ENCODE data around the gene DNER. TPM values are rescaled to one million over a fixed set of nuclear protein-coding genes. Genes with fewer than 3 reads are reported as not detected.
"Not testable (repeated sequence)": the region's sequence is repeated elsewhere in the genome, so short reads cannot be mapped to it uniquely, and the experiment has no call there.

The DNER gene
- total and polyA plus RNA-seq, 2 experiments from 2014 or later: 0.39 to 0.65 TPM

DNA sequence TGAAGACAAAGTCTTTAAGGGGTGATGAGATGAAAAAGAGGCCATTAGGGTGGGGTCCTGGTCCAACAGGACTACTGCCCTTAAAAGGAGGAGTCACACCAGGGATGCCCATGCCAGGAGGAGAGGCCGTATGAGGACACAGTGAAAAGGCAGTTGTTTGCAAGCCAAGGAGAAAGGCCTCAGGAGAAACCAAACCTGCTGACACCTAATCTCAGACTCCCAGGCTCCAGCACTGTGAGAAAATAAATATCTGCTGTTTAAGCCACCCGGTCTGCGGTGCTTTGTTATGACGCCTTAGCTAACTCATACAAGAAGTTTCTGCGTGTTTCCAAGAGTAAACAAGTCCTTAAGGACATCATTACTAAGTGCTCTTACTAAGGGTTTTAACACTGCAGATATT lies 93.6 kb downstream of the DNER start:
- H3K4me1 ChIP-seq (ENCODE audit: insufficient read depth): no peaks in the 10 kb centered on the region
- no peaks in the 10 kb centered on the region for H3K9me2 ChIP-seq (ENCODE audit: insufficient read depth)
- no peak overlapping the region for H3K9ac ChIP-seq
- H4K20me1 ChIP-seq (ENCODE audit: insufficient read depth): no peaks in the 10 kb centered on the region
- H3K9me3 ChIP-seq (ENCODE audit: low read depth): no peaks in the 10 kb centered on the region
- H3K4me3 ChIP-seq: no peak overlapping the region
- 61 to 63% methylated on average over 5 of the region's 5 CpGs for WGBS, 2 experiments (ENCODE audit: low coverage in 1 of 2, low lambda C conversion rate in 2 of 2, missing lambda C conversion rate in 2 of 2)
- H3K27ac ChIP-seq: no peak overlapping the region
- no peaks in the 10 kb centered on the region for H3K27me3 ChIP-seq (replicated peaks; ENCODE audit: insufficient read depth)
- DNase-seq: no peak
- TF ChIP-seq EZH2phosphoT487 (IDR thresholded peaks at IDR 0.05; ENCODE audit: insufficient read depth, low read depth) (no peak), EZH2 (IDR thresholded peaks at IDR 0.05; ENCODE audit: insufficient read depth, poor library complexity, severe bottlenecking) (no peak)
- H3K36me3 ChIP-seq (ENCODE audit: low read depth): no peaks in the 10 kb centered on the region
- no peak overlapping the region for H2AFZ ChIP-seq
- no peak overlapping the region for H3K4me2 ChIP-seq (ENCODE audit: unreplicated experiment)
- in situ Hi-C loops (cut with MboI): no loop called here
- no peaks in the 10 kb centered on the region for H3F3A ChIP-seq (ENCODE audit: insufficient read depth)
- no peaks in the 10 kb centered on the region for H3K79me2 ChIP-seq (ENCODE audit: insufficient read depth)

DNA sequence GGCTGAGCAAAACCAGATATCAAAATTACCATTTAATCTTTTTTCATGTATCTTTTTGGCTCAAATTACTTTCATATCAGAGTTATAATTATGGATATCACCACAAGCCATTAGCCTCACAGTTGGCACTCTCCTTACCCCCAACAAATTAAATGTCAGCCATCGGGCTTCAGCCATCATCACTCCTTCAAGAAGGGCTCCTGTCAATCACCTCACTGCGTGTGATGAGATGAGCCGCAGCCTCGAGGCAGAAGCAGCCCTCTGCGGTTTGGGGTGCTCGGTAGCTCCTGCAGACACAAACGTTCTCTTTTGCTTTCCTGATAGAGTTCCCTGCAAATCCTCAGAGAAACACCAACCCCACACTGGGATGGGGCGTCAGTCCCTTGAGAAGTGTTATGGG lies 94.1 kb downstream of the DNER start:
- H3K27me3 ChIP-seq (replicated peaks; ENCODE audit: insufficient read depth): no peaks in the 10 kb centered on the region
- in situ Hi-C loops (cut with MboI): no loop called here
- no peaks in the 10 kb centered on the region for H3K9me3 ChIP-seq (ENCODE audit: low read depth)
- H3K4me1 ChIP-seq (ENCODE audit: insufficient read depth): no peaks in the 10 kb centered on the region
- 74 to 77% methylated on average over 8 of the region's 8 CpGs for WGBS, 2 experiments (ENCODE audit: low coverage in 1 of 2, low lambda C conversion rate in 2 of 2, missing lambda C conversion rate in 2 of 2)
- no peaks in the 10 kb centered on the region for H3F3A ChIP-seq (ENCODE audit: insufficient read depth)
- no peak overlapping the region for H3K9ac ChIP-seq
- H3K9me2 ChIP-seq (ENCODE audit: insufficient read depth): no peaks in the 10 kb centered on the region
- no peak for DNase-seq
- H4K20me1 ChIP-seq (ENCODE audit: insufficient read depth): no peaks in the 10 kb centered on the region
- no peaks in the 10 kb centered on the region for H3K79me2 ChIP-seq (ENCODE audit: insufficient read depth)
- H3K36me3 ChIP-seq (ENCODE audit: low read depth): no peaks in the 10 kb centered on the region
- no peak overlapping the region for H3K4me2 ChIP-seq (ENCODE audit: unreplicated experiment)
- no peak overlapping the region for H3K27ac ChIP-seq
- no peak for TF ChIP-seq EZH2 (IDR thresholded peaks at IDR 0.05; ENCODE audit: insufficient read depth, poor library complexity, severe bottlenecking)
- no peak for TF ChIP-seq EZH2phosphoT487 (IDR thresholded peaks at IDR 0.05; ENCODE audit: insufficient read depth, low read depth)
- H2AFZ ChIP-seq: no peak overlapping the region
- H3K4me3 ChIP-seq: no peak overlapping the region

DNA sequence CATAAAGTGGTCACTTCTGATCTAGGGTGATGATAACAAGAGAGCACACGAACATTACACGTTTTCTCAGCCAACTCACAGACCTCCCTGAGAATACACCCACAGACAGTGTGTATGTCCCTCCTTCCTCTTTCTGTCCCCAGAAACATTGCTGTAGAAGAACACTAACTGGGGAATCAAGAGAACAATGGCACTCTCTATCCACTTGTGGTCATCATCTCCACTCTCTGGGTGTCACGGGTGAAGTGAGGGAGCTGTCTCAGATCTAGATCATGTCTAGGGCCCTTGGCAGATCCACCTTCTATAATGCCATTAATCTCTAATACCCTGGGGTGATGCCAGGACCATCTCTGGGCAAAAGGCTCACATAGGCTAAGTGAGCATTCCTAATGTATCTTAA lies 97.9 kb downstream of the DNER start:
- no peak overlapping the region for H3K27ac ChIP-seq
- in situ Hi-C loops (cut with MboI): no loop called here
- 52 to 61% methylated on average over 3 of the region's 3 CpGs for WGBS, 2 experiments (ENCODE audit: low coverage in 1 of 2, low lambda C conversion rate in 2 of 2, missing lambda C conversion rate in 2 of 2)
- H3K9ac ChIP-seq: no peak overlapping the region
- no peak for DNase-seq
- H2AFZ ChIP-seq: no peak overlapping the region
- H3K4me1 ChIP-seq (ENCODE audit: insufficient read depth): no peaks in the 10 kb centered on the region
- no peak for TF ChIP-seq EZH2 (IDR thresholded peaks at IDR 0.05; ENCODE audit: insufficient read depth, poor library complexity, severe bottlenecking)
- no peak for TF ChIP-seq EZH2phosphoT487 (IDR thresholded peaks at IDR 0.05; ENCODE audit: insufficient read depth, low read depth)
- H3K27me3 ChIP-seq (replicated peaks; ENCODE audit: insufficient read depth): no peaks in the 10 kb centered on the region
- no peaks in the 10 kb centered on the region for H3K9me3 ChIP-seq (ENCODE audit: low read depth)
- no peak overlapping the region for H3K4me2 ChIP-seq (ENCODE audit: unreplicated experiment)
- H3K79me2 ChIP-seq (ENCODE audit: insufficient read depth): no peaks in the 10 kb centered on the region
- H3K9me2 ChIP-seq (ENCODE audit: insufficient read depth): no peaks in the 10 kb centered on the region
- no peak overlapping the region for H3K4me3 ChIP-seq
- no peaks in the 10 kb centered on the region for H3K36me3 ChIP-seq (ENCODE audit: low read depth)
- no peaks in the 10 kb centered on the region for H4K20me1 ChIP-seq (ENCODE audit: insufficient read depth)
- no peaks in the 10 kb centered on the region for H3F3A ChIP-seq (ENCODE audit: insufficient read depth)

DNA sequence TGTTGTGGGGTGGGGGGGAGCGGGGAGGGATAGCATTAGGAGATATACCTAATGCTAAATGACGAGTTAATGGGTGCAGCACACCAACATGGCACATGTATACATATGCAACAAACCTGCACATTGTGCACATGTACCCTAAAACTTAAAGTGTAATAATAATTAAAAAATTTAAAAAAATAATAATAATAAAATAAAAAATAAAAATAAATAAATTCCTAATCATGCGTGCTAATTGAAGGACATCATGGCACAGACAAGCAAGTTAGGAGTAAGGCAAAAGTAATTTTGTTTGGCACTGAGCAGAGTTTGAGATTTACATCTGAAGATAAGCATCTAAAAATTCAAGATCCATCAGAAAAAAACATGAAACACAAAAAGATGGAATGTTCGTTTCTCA lies 100.3 kb downstream of the DNER start:
- H3K4me3 ChIP-seq; H3K36me3 ChIP-seq (ENCODE audit: low read depth); H3K4me2 ChIP-seq (ENCODE audit: unreplicated experiment); H3K79me2 ChIP-seq (ENCODE audit: insufficient read depth); H3K4me1 ChIP-seq (ENCODE audit: insufficient read depth); DNase-seq; H3K9me2 ChIP-seq (ENCODE audit: insufficient read depth); H4K20me1 ChIP-seq (ENCODE audit: insufficient read depth); in situ Hi-C loops (cut with MboI); H3F3A ChIP-seq (ENCODE audit: insufficient read depth); H3K9ac ChIP-seq; H2AFZ ChIP-seq; H3K27me3 ChIP-seq (replicated peaks; ENCODE audit: insufficient read depth); H3K27ac ChIP-seq; H3K9me3 ChIP-seq (ENCODE audit: low read depth): not testable (repeated sequence)
- WGBS, 2 experiments (ENCODE audit: low coverage in 1 of 2, low lambda C conversion rate in 2 of 2, missing lambda C conversion rate in 2 of 2): 47 to 61% methylated on average over 3 to 4 of the region's 4 CpGs

DNA sequence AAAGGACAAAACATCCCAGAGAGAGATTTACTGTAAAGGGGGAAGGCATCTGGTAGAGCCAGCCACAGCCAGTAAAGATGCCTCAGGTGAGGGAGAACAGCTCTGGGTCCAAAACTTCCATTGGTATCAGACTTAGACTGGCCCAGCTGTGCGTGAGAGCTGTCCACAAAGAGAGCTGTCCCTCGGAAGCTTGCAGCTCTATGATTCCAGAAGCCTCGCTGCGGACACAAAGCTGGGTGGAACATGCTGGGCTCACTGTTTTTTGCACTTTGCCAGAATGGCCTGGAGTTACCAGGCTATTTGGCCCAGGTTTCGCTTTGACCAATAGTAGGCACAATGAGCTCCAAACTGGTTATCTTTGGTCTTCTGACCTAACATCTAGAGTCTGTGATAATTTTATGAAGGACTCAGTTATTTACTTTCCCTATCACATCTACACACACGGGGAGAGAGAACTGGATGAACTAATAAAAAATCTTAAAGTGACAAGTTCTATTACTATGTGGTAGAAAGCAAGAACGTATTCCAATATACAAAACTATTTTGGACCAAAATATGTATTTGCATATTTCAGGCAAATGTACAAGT lies 101.9 kb downstream of the DNER start:
- Histone ChIP-seq H2AFZ (no peak overlapping the region), H3K27ac (no peak overlapping the region), H3K4me2 (ENCODE audit: unreplicated experiment) (no peak overlapping the region), H3K79me2 (ENCODE audit: insufficient read depth) (no peaks in the 10 kb centered on the region), H3F3A (ENCODE audit: insufficient read depth) (no peaks in the 10 kb centered on the region), H3K9ac (no peak overlapping the region), H3K9me2 (ENCODE audit: insufficient read depth) (no peaks in the 10 kb centered on the region), H3K27me3 (replicated peaks; ENCODE audit: insufficient read depth) (no peaks in the 10 kb centered on the region), H3K4me1 (ENCODE audit: insufficient read depth) (no peaks in the 10 kb centered on the region), H4K20me1 (ENCODE audit: insufficient read depth) (no peaks in the 10 kb centered on the region), H3K4me3 (no peak overlapping the region), H3K9me3 (ENCODE audit: low read depth) (no peaks in the 10 kb centered on the region), H3K36me3 (ENCODE audit: low read depth) (no peaks in the 10 kb centered on the region)
- TF ChIP-seq EZH2phosphoT487 (IDR thresholded peaks at IDR 0.05; ENCODE audit: insufficient read depth, low read depth): no peak
- TF ChIP-seq EZH2 (IDR thresholded peaks at IDR 0.05; ENCODE audit: insufficient read depth, poor library complexity, severe bottlenecking): no peak
- in situ Hi-C loops (cut with MboI): no loop called here
- DNase-seq: no peak
- WGBS, 2 experiments (ENCODE audit: low coverage in 1 of 2, low lambda C conversion rate in 2 of 2, missing lambda C conversion rate in 2 of 2): 49 to 53% methylated on average over 7 of the region's 7 CpGs

All from GM23248 (cell line).